ENCODE measurements around the gene C1orf21. TPM values are rescaled to one million over a fixed set of nuclear protein-coding genes. Genes with fewer than 3 reads are reported as not detected.

C1orf21 gene
- total RNA-seq, 4 donors from 2014 or later: 31.6 to 121 (median 38.0) TPM

GRCh38 chr1:184567637-184568036 is 180.8 kb downstream of the C1orf21 start:
- no peak for TF ChIP-seq CTCF (IDR thresholded peaks at IDR 0.05; ENCODE audit: low read depth)

- TF ChIP-seq CTCF (IDR thresholded peaks at IDR 0.05; ENCODE audit: low read depth): no peak
These were observed 181.3 kb downstream of the C1orf21 start for GRCh38 chr1:184568148-184568547.

DNA sequence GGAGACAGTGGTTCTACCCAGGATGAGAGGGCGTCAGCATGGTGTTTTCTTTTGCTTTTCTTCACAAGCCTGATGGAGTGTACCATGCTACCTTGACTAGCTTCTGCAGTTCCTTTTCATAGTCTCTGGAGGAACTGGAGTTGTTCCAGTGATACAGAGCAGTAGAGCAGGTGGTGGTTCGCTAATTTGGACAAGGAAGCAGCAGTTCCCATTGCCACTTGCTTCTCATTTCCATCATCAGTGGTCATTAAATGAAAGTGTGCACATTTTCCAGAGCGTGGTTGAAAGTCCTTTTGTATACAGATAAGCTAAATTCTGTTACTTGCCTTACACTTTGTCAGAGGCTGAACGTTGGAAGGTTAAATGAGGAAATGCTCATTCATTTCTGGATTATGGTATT is 182.3 kb downstream of the C1orf21 start:
- TF ChIP-seq CTCF (IDR thresholded peaks at IDR 0.05; ENCODE audit: low read depth): no peak

GRCh38 chr1:184574588-184574987 is 187.8 kb downstream of the C1orf21 start:
- TF ChIP-seq CTCF (IDR thresholded peaks at IDR 0.05; ENCODE audit: low read depth): no peak

- TF ChIP-seq CTCF (IDR thresholded peaks at IDR 0.05; ENCODE audit: low read depth): no peak
These were observed 190.0 kb downstream of the C1orf21 start for GRCh38 chr1:184576822-184577221.

DNA sequence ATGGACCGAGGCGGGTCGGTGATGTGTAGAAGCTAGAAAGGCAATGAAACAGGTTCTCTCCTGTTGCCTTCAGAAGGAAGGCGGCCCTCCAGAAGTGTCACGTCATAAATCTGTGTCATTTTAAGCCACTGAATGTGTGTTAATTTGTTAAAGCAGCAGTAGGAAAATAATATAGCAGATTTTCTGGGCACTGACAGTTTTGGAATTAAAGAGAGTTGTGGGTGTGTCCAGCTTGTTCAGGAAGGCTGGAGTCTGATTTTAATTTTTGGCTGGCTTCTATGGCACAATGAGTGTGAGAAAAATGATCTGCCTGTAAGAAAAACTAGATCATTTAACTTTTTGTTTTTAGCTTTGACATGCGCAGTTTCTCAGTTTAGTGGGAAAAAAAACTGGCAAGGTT is 190.5 kb downstream of the C1orf21 start:
- no peak for TF ChIP-seq CTCF (IDR thresholded peaks at IDR 0.05; ENCODE audit: low read depth)

GRCh38 chr1:184582411-184582810 is 195.6 kb downstream of the C1orf21 start:
- TF ChIP-seq CTCF (IDR thresholded peaks at IDR 0.05; ENCODE audit: low read depth): no peak
